Glomerular visceral epithelial cell (primary cell): ENCODE results near the gene ZNF837.
A peak's percentile ranks its signal among the peaks of the same experiment; 100 is the strongest.
"Not testable (repeated sequence)": the region's sequence is repeated elsewhere in the genome, so short reads cannot be mapped to it uniquely, and the experiment has no call there.

Source experiments
- DNase-seq: peaks from one replicate; pipeline ENCODE4 v3.0.0-alpha.2; 2016; ENCODE audit errors: extremely low spot score

The ZNF837 gene

GRCh38 chr19:58396691-58397532 is 16.1 kb upstream of the ZNF837 start:
- no peak for DNase-seq

GRCh38 chr19:58395979-58396627 is 15.3 kb upstream of the ZNF837 start:
- no peak for DNase-seq

GRCh38 chr19:58395220-58395978 is 14.6 kb upstream of the ZNF837 start, which contains the start of gene RNF225:
RNF225 (plus strand) TSS chr19:58395656; CDS start chr19:58396090, 434 bp downstream.
- DNase-seq, result no peak

- DNase-seq, result no peak
Observed at GRCh38 chr19:58394821-58395219, 14.0 kb upstream of the ZNF837 start.

GRCh38 chr19:58393725-58394033 is 12.8 kb upstream of the ZNF837 start:
- no peak for DNase-seq

GRCh38 chr19:58392945-58393724 is 12.3 kb upstream of the ZNF837 start:
- DNase-seq, result no peak

GRCh38 chr19:58388175-58388526 is 7.3 kb upstream of the ZNF837 start:
- DNase-seq, result no peak

- no peak for DNase-seq
Observed at GRCh38 chr19:58387338-58388174, 6.7 kb upstream of the ZNF837 start.

- DNase-seq, result peak; percentile 99
Observed at GRCh38 chr19:58386576-58387337, 5.9 kb upstream of the ZNF837 start, which contains the start of gene RPS5. RPS5 (plus strand) TSS chr19:58387269; CDS start chr19:58388138, 869 bp downstream.

- DNase-seq, result no peak
Observed at GRCh38 chr19:58385891-58386575, 5.2 kb upstream of the ZNF837 start.

GRCh38 chr19:58385313-58385890 is 4.6 kb upstream of the ZNF837 start:
- DNase-seq, result no peak

- no peak for DNase-seq
Observed at GRCh38 chr19:58382997-58383603, 2.3 kb upstream of the ZNF837 start.

GRCh38 chr19:58381460-58382212 is 806 bp upstream of the ZNF837 start:
- DNase-seq, result no peak

- no peak for DNase-seq
Observed at GRCh38 chr19:58380037-58380661, 681 bp downstream of the ZNF837 start.

- no peak for DNase-seq
Observed at GRCh38 chr19:58379246-58379645, 1.6 kb downstream of the ZNF837 start.

- DNase-seq, result not testable (repeated sequence)
Observed at GRCh38 chr19:58376724-58377123, 4.1 kb downstream of the ZNF837 start.

GRCh38 chr19:58374200-58374599 is 6.6 kb downstream of the ZNF837 start:
- DNase-seq, result no peak
